Spinal cord (tissue), 10 donors: ENCODE data around the gene RIMBP2. TPM values are rescaled to one million over a fixed set of nuclear protein-coding genes. Genes with fewer than 3 reads are reported as not detected.
A peak's percentile ranks its signal among the peaks of the same experiment; 100 is the strongest.

Experiments used
- DNase-seq, 6 donors: peaks; one replicate each; pipeline versions ENCODE4 v3.0.0 to v3.0.0-alpha.2; 2013 to 2015; ENCODE audit warnings: low spot score in 6 of 6, low read depth in 4 of 6
- H3K27ac ChIP-seq: one replicate; pipeline ENCODE4 v1.5.1; 2013; ENCODE audit warnings: low read depth, low read length, control low read depth
- H3K27me3 ChIP-seq: one replicate; pipeline ENCODE4 v1.6.1; 2013; ENCODE audit warnings: low read length; ENCODE audit not compliant: control insufficient read depth, insufficient read depth
- H3K36me3 ChIP-seq: one replicate; pipeline ENCODE4 v1.6.1; 2013; ENCODE audit warnings: low read length; ENCODE audit not compliant: control insufficient read depth, insufficient read depth
- H3K4me1 ChIP-seq: one replicate; pipeline ENCODE4 v1.6.1; 2013; ENCODE audit warnings: low read length; ENCODE audit not compliant: control insufficient read depth, insufficient read depth
- H3K4me3 ChIP-seq: one replicate; pipeline ENCODE4 v1.5.1; 2013; ENCODE audit warnings: low read depth, low read length, control low read depth
- H3K9me3 ChIP-seq: one replicate; pipeline ENCODE4 v1.6.1; 2013; ENCODE audit warnings: low read length; ENCODE audit not compliant: control insufficient read depth, insufficient read depth
- WGBS: methylation state at CpG from one replicate; pipeline ENCODE4 v1.1.5; 2013; ENCODE audit warnings: missing lambda C conversion rate; ENCODE audit not compliant: insufficient coverage; 5-methylcytosine and 5-hydroxymethylcytosine counted together
- polyA plus RNA-seq, 2 donors: library from polyadenylated mRNA; unstranded; fragments of 120-200 nt; gene quantifications; one replicate each; pipeline ENCODE4 v1.2.1, GENCODE V29; 2013; ENCODE audit not compliant: insufficient read length in 2 of 2
- total RNA-seq, 2 donors: library from RNA; depleted of rRNA in 1 of 2; stranded (reverse); fragments of 120-200 nt in 1 of 2; fragments of >200 nt in 1 of 2; gene quantifications; one replicate each; pipeline versions ENCODE4 v1.2.3 to v1.2.4, GENCODE V29; 2013 to 2014
- donor health status: healthy.

The RIMBP2 gene
- total and polyA plus RNA-seq, 4 donors: 11.4 to 37.3 (median 27.5) TPM

GRCh38 chr12:130714591-130715149 is 1.4 kb downstream of the RIMBP2 start:
- 5% methylated on average over 17 of the region's 20 CpGs for WGBS
- H3K4me3 ChIP-seq: peak overlapping the region; percentile 58
- no peaks in the 10 kb centered on the region for H3K9me3 ChIP-seq
- H3K27ac ChIP-seq: no peak overlapping the region
- peaks cover 4% of the 10 kb centered on the region for H3K36me3 ChIP-seq
- peaks cover 11% of the 10 kb centered on the region for H3K27me3 ChIP-seq
- peaks cover 35% of the 10 kb centered on the region for H3K4me1 ChIP-seq
- peak in 2 of 6 donors; percentile 51 to 57 for DNase-seq

GRCh38 chr12:130714091-130714590 is 2.0 kb downstream of the RIMBP2 start:
- peaks cover 9% of the 10 kb centered on the region for H3K36me3 ChIP-seq
- peaks cover 35% of the 10 kb centered on the region for H3K4me1 ChIP-seq
- no peaks in the 10 kb centered on the region for H3K9me3 ChIP-seq
- peak overlapping the region; percentile 58 for H3K4me3 ChIP-seq
- 6% methylated on average over 18 of the region's 20 CpGs for WGBS
- DNase-seq: peak in 2 of 6 donors; percentile 80 to 81
- H3K27me3 ChIP-seq: peaks cover 11% of the 10 kb centered on the region
- H3K27ac ChIP-seq: no peak overlapping the region

- H3K27me3 ChIP-seq: peaks cover 11% of the 10 kb centered on the region
- peaks cover 35% of the 10 kb centered on the region for H3K4me1 ChIP-seq
- no peak for DNase-seq
- H3K36me3 ChIP-seq: peaks cover 13% of the 10 kb centered on the region
- 23% methylated on average over 16 of the region's 18 CpGs for WGBS
- H3K27ac ChIP-seq: no peak overlapping the region
- H3K4me3 ChIP-seq: peak overlapping the region; percentile 58
- H3K9me3 ChIP-seq: no peaks in the 10 kb centered on the region
Measured at GRCh38 chr12:130713581-130713991, 2.5 kb downstream of the RIMBP2 start.

- Histone ChIP-seq H3K27ac (no peak overlapping the region), H3K4me1 (peaks cover 36% of the 10 kb centered on the region), H3K9me3 (no peaks in the 10 kb centered on the region), H3K27me3 (peaks cover 11% of the 10 kb centered on the region), H3K36me3 (peaks cover 13% of the 10 kb centered on the region), H3K4me3 (no peak overlapping the region)
- DNase-seq: peak in 1 of 6 donors; percentile 45
- WGBS: 75% methylated on average over 15 of the region's 20 CpGs
Measured at GRCh38 chr12:130712346-130713065, 3.6 kb downstream of the RIMBP2 start.

GRCh38 chr12:130711756-130712155 is 4.3 kb downstream of the RIMBP2 start:
- Histone ChIP-seq H3K4me1 (peaks cover 42% of the 10 kb centered on the region), H3K27ac (no peak overlapping the region), H3K4me3 (no peak overlapping the region), H3K36me3 (peaks cover 16% of the 10 kb centered on the region), H3K9me3 (no peaks in the 10 kb centered on the region), H3K27me3 (peaks cover 11% of the 10 kb centered on the region)
- DNase-seq: no peak
- 88% methylated on average over 16 of the region's 16 CpGs for WGBS

- no peak for DNase-seq
- no peak overlapping the region for H3K4me3 ChIP-seq
- H3K27me3 ChIP-seq: peaks cover 7% of the 10 kb centered on the region
- H3K27ac ChIP-seq: no peak overlapping the region
- H3K4me1 ChIP-seq: peaks cover 40% of the 10 kb centered on the region
- H3K36me3 ChIP-seq: peaks cover 19% of the 10 kb centered on the region
- 93% methylated on average over 6 of the region's 7 CpGs for WGBS
- H3K9me3 ChIP-seq: no peaks in the 10 kb centered on the region
Measured at GRCh38 chr12:130710733-130711080, 5.4 kb downstream of the RIMBP2 start.

GRCh38 chr12:130709971-130710732 is 5.9 kb downstream of the RIMBP2 start:
- DNase-seq: no peak
- no peaks in the 10 kb centered on the region for H3K9me3 ChIP-seq
- no peak overlapping the region for H3K27ac ChIP-seq
- H3K4me3 ChIP-seq: no peak overlapping the region
- H3K27me3 ChIP-seq: peaks cover 7% of the 10 kb centered on the region
- peaks cover 40% of the 10 kb centered on the region for H3K4me1 ChIP-seq
- peaks cover 19% of the 10 kb centered on the region for H3K36me3 ChIP-seq
- 88% methylated on average over 12 of the region's 13 CpGs for WGBS

GRCh38 chr12:130709151-130709970 is 6.7 kb downstream of the RIMBP2 start:
- Histone ChIP-seq H3K36me3 (peaks cover 19% of the 10 kb centered on the region), H3K4me1 (peaks cover 39% of the 10 kb centered on the region), H3K9me3 (no peaks in the 10 kb centered on the region), H3K4me3 (no peak overlapping the region), H3K27ac (no peak overlapping the region), H3K27me3 (peaks cover 4% of the 10 kb centered on the region)
- no peak for DNase-seq
- 64% methylated on average over 26 of the region's 29 CpGs for WGBS

- Histone ChIP-seq H3K36me3 (peaks cover 19% of the 10 kb centered on the region), H3K9me3 (no peaks in the 10 kb centered on the region), H3K27ac (no peak overlapping the region), H3K4me1 (peaks cover 37% of the 10 kb centered on the region), H3K27me3 (no peaks in the 10 kb centered on the region), H3K4me3 (no peak overlapping the region)
- DNase-seq: no peak
- WGBS: 96% methylated on average over 11 of the region's 12 CpGs
Measured at GRCh38 chr12:130708648-130709047, 7.5 kb downstream of the RIMBP2 start.
